WTC11 (cell line): Measurements from ENCODE around the gene SLC6A16. TPM values are rescaled to one million over a fixed set of nuclear protein-coding genes. Genes with fewer than 3 reads are reported as not detected.
"Not testable (repeated sequence)": the region's sequence is repeated elsewhere in the genome, so short reads cannot be mapped to it uniquely, and the experiment has no call there.

Experiments
- ATAC-seq: fragments of 200-7000 bp; cut with Tn5 transposase; 2 replicates; pipeline ENCODE4 v1.10.0; 2021; ENCODE audit warnings: mild to moderate bottlenecking, moderate library complexity
- CTCF ChIA-PET: fragments of 300-600 bp; sonication (Branson Sonifier 250); formaldehyde crosslinking; loops from one replicate; lab custom pipeline; 2021; ENCODE audit warnings: antibody characterized with exemption; lab: Charles Lee
- POLR2A ChIA-PET: fragments of 350-600 bp; sonication (Branson Sonifier 250); formaldehyde crosslinking; loops from one replicate; lab custom pipeline; 2021; ENCODE audit warnings: antibody characterized with exemption; lab: Charles Lee
- DNase-seq: peaks from one replicate; pipeline ENCODE4 v3.0.0; 2021; ENCODE audit warnings: low spot score
- H3K27ac Mint-ChIP-seq: 2 replicates; pipeline ENCODE4 v1.8.0; 2021; ENCODE audit warnings: mixed read lengths
- H3K27me3 Mint-ChIP-seq: 2 replicates; pipeline ENCODE4 v1.8.0; 2021; ENCODE audit warnings: low read depth, mild to moderate bottlenecking, moderate library complexity, mixed read lengths
- H3K36me3 Mint-ChIP-seq: 2 replicates; pipeline ENCODE4 v1.8.0; 2021; ENCODE audit warnings: mixed read lengths
- H3K4me1 Mint-ChIP-seq: 2 replicates; pipeline ENCODE4 v1.8.0; 2022; ENCODE audit warnings: mixed read lengths
- H3K4me3 Mint-ChIP-seq: 2 replicates; pipeline ENCODE4 v1.8.0; 2021; ENCODE audit warnings: mild to moderate bottlenecking, moderate library complexity, mixed read lengths
- H3K9me3 Mint-ChIP-seq: 2 replicates; pipeline ENCODE4 v1.8.0; 2021; ENCODE audit warnings: mixed read lengths
- ATF6 ChIP-seq: sonication (generic); formaldehyde crosslinking; IDR thresholded peaks from 2 replicates; pipeline ENCODE4 v1.8.1; 2023; ENCODE audit warnings: mild to moderate bottlenecking, missing genetic modification reagents
- CBFB ChIP-seq: sonication (generic); formaldehyde crosslinking; IDR thresholded peaks from 2 replicates; pipeline ENCODE4 v1.8.1; 2022; ENCODE audit warnings: mild to moderate bottlenecking, low read depth, missing genetic modification reagents
- CTCF ChIP-seq: fragments of 200-600 bp; IDR thresholded peaks from 2 replicates; pipeline ENCODE4 v1.8.0; 2022; ENCODE audit warnings: antibody characterized with exemption
- E2F1 ChIP-seq: sonication (generic); formaldehyde crosslinking; IDR thresholded peaks from 2 replicates; pipeline ENCODE4 v1.8.0; 2022; ENCODE audit warnings: mild to moderate bottlenecking, missing genetic modification reagents
- ELF4 ChIP-seq: sonication (generic); formaldehyde crosslinking; IDR thresholded peaks from 2 replicates; pipeline ENCODE4 v1.8.1; 2022; ENCODE audit warnings: low read depth, mild to moderate bottlenecking, moderate library complexity, missing genetic modification reagents
- EMX1 ChIP-seq: fragments of 250-450 bp; sonication (Bioruptor Pico); IDR thresholded peaks from 2 replicates; pipeline ENCODE4 v1.8.0; 2021; ENCODE audit warnings: mild to moderate bottlenecking
- GTF2I ChIP-seq: fragments of 250-450 bp; sonication (Bioruptor Pico); conservative IDR thresholded peaks from 2 replicates; pipeline ENCODE4 v1.4.0; 2021; ENCODE audit warnings: mild to moderate bottlenecking
- HMGXB4 ChIP-seq: sonication (generic); formaldehyde crosslinking; IDR thresholded peaks from 2 replicates; pipeline ENCODE4 v1.8.1; 2023; ENCODE audit warnings: mild to moderate bottlenecking, moderate library complexity, missing genetic modification reagents
- JAZF1 ChIP-seq: fragments of 250-450 bp; sonication (Bioruptor Pico); IDR thresholded peaks from 2 replicates; pipeline ENCODE4 v1.9.0; 2021; ENCODE audit warnings: moderate library complexity, mild to moderate bottlenecking, inconsistent platforms
- JUN ChIP-seq: sonication (generic); formaldehyde crosslinking; IDR thresholded peaks from 2 replicates; pipeline ENCODE4 v1.8.0; 2023; ENCODE audit warnings: mild to moderate bottlenecking, missing genetic modification reagents
- MAX ChIP-seq: sonication (generic); formaldehyde crosslinking; IDR thresholded peaks from 2 replicates; pipeline ENCODE4 v1.8.0; 2022; ENCODE audit warnings: mild to moderate bottlenecking, missing genetic modification reagents
- MLX ChIP-seq: sonication (generic); formaldehyde crosslinking; IDR thresholded peaks from 2 replicates; pipeline ENCODE4 v1.8.1; 2023; ENCODE audit warnings: mild to moderate bottlenecking, missing genetic modification reagents, moderate library complexity
- NFATC4 ChIP-seq: fragments of 250-450 bp; sonication (Bioruptor Pico); IDR thresholded peaks from 2 replicates; pipeline ENCODE4 v1.9.0; 2021; ENCODE audit warnings: mild to moderate bottlenecking
- NFYB ChIP-seq: sonication (generic); formaldehyde crosslinking; conservative IDR thresholded peaks from 2 replicates; pipeline ENCODE4 v1.8.0; 2022; ENCODE audit warnings: low read depth, missing genetic modification reagents
- NR2C2 ChIP-seq: sonication (generic); formaldehyde crosslinking; IDR thresholded peaks from 2 replicates; pipeline ENCODE4 v1.8.0; 2022; ENCODE audit warnings: mild to moderate bottlenecking, missing genetic modification reagents
- OVOL2 ChIP-seq: fragments of 250-450 bp; sonication (Bioruptor Pico); IDR thresholded peaks from 2 replicates; pipeline ENCODE4 v1.9.0; 2021; ENCODE audit warnings: mild to moderate bottlenecking, borderline replicate concordance
- SP1 ChIP-seq: sonication (generic); formaldehyde crosslinking; conservative IDR thresholded peaks from 2 replicates; pipeline ENCODE4 v1.8.1; 2022; ENCODE audit warnings: missing genetic modification reagents
- TEAD4 ChIP-seq: sonication (generic); formaldehyde crosslinking; IDR thresholded peaks from 2 replicates; pipeline ENCODE4 v1.8.0; 2022; ENCODE audit warnings: mild to moderate bottlenecking, missing genetic modification reagents
- USF2 ChIP-seq: sonication (generic); formaldehyde crosslinking; IDR thresholded peaks from 2 replicates; pipeline ENCODE4 v1.8.1; 2023; ENCODE audit warnings: mild to moderate bottlenecking, missing genetic modification reagents, moderate library complexity
- ZBTB21 ChIP-seq: sonication (generic); formaldehyde crosslinking; IDR thresholded peaks from 2 replicates; pipeline ENCODE4 v1.8.1; 2023; ENCODE audit warnings: mild to moderate bottlenecking, missing genetic modification reagents, borderline replicate concordance
- ZNF263 ChIP-seq: sonication (generic); formaldehyde crosslinking; IDR thresholded peaks from 2 replicates; pipeline ENCODE4 v1.8.1; 2022; ENCODE audit warnings: low read depth, mild to moderate bottlenecking, moderate library complexity, missing genetic modification reagents
- ZNF317 ChIP-seq: sonication (generic); formaldehyde crosslinking; IDR thresholded peaks from 2 replicates; pipeline ENCODE4 v1.8.1; 2023; ENCODE audit warnings: low read depth, mild to moderate bottlenecking, moderate library complexity, missing genetic modification reagents, borderline replicate concordance
- total RNA-seq: library from RNA; stranded (reverse); gene quantifications from 3 replicates; pipeline ENCODE4 v1.2.3, GENCODE V29; 2021

SLC6A16 gene
- total RNA-seq, 1 experiment from 2014 or later: 1.5 TPM

- no peak for ATAC-seq
- POLR2A ChIA-PET: no interaction called here
- TF ChIP-seq ZNF263 (CRISPR knock-in tag): no peak
- no peak for TF ChIP-seq TEAD4
- no peak for TF ChIP-seq E2F1 (CRISPR knock-in tag)
- TF ChIP-seq NR2C2 (CRISPR knock-in tag): no peak
- TF ChIP-seq ELF4 (CRISPR knock-in tag): no peak
- no peak for TF ChIP-seq CBFB
- TF ChIP-seq OVOL2 (CRISPR knock-in tag): no peak
- no peak for TF ChIP-seq NFYB (CRISPR knock-in tag)
- no peak for TF ChIP-seq JAZF1 (CRISPR knock-in tag)
- TF ChIP-seq NFATC4 (CRISPR knock-in tag): no peak
- Mint-ChIP-seq H3K9me3 (peaks cover 40% of the 10 kb centered on the region), H3K36me3 (peaks cover 26% of the 10 kb centered on the region), H3K27me3 (peaks cover 20% of the 10 kb centered on the region), H3K4me3 (no peak overlapping the region), H3K27ac (no peak overlapping the region), H3K4me1 (peaks cover 4% of the 10 kb centered on the region; the same call in 1 of the 2 replicates)
- CTCF ChIA-PET: interaction anchor here (0.6 kb wide), 1 partner anchor 73 kb away, joined by 3 read pairs; no protein-coding TSS in a partner anchor
- DNase-seq: no peak
Measured at GRCh38 chr19:49271080-49271753, 53.8 kb downstream of the SLC6A16 start.

- not testable (repeated sequence) for H3K4me3 Mint-ChIP-seq, ATAC-seq, H3K4me1 Mint-ChIP-seq, H3K27ac Mint-ChIP-seq
- POLR2A ChIA-PET: interaction anchor here (0.6 kb wide), 1 partner anchor 50 kb away, joined by 3 read pairs; no protein-coding TSS in a partner anchor
- H3K27me3 Mint-ChIP-seq: peaks cover 17% of the 10 kb centered on the region
- peaks cover 30% of the 10 kb centered on the region for H3K36me3 Mint-ChIP-seq
- DNase-seq: peak; percentile 83
- TF ChIP-seq CTCF: peak; percentile 63
- 0 out of 2 replicates have a peak, but pooled peaks have one; percentile 36 for TF ChIP-seq SP1 (CRISPR knock-in tag)
- peaks cover 71% of the 10 kb centered on the region for H3K9me3 Mint-ChIP-seq
- CTCF ChIA-PET: interaction anchor here (0.7 to 2.5 kb wide), 6 partner anchors 12 to 413 kb away, joined by 3 to 8 read pairs (median 6); no protein-coding TSS in a partner anchor
Measured at GRCh38 chr19:49266409-49266808, 58.6 kb downstream of the SLC6A16 start.

GRCh38 chr19:49264258-49264657, 60.7 kb downstream of the SLC6A16 start:
- peaks cover 24% of the 10 kb centered on the region for H3K27me3 Mint-ChIP-seq
- no peak for DNase-seq
- ChIA-PET CTCF (interaction anchor here (0.6 to 2.5 kb wide), 3 partner anchors 10 to 39 kb away, joined by 3 to 8 read pairs (median 4); no protein-coding TSS in a partner anchor), POLR2A (interaction anchor here (0.7 kb wide), 1 partner anchor 73 kb away, joined by 3 read pairs; no protein-coding TSS in a partner anchor)
- no peak overlapping the region for H3K27ac Mint-ChIP-seq
- H3K4me3 Mint-ChIP-seq: no peak overlapping the region
- H3K9me3 Mint-ChIP-seq: peaks cover 75% of the 10 kb centered on the region
- H3K36me3 Mint-ChIP-seq: peaks cover 30% of the 10 kb centered on the region
- H3K4me1 Mint-ChIP-seq: peaks cover 2% of the 10 kb centered on the region; the same call in 1 of the 2 replicates
- ATAC-seq: no peak
- no peak for TF ChIP-seq MAX (CRISPR knock-in tag)
- TF ChIP-seq GTF2I (CRISPR knock-in tag): no peak
- no peak for TF ChIP-seq CBFB
- TF ChIP-seq JUN (CRISPR knock-in tag): no peak
- TF ChIP-seq OVOL2 (CRISPR knock-in tag): no peak
- TF ChIP-seq EMX1 (CRISPR knock-in tag): no peak
- TF ChIP-seq ZBTB21 (CRISPR knock-in tag): no peak
- no peak for TF ChIP-seq ZNF317
- TF ChIP-seq USF2 (CRISPR knock-in tag): no peak
- TF ChIP-seq HMGXB4 (CRISPR knock-in tag): no peak
- no peak for TF ChIP-seq ATF6 (CRISPR knock-in tag)
- no peak for TF ChIP-seq MLX
